ENCODE results near the gene CARD10.
A peak's percentile ranks its signal among the peaks of the same experiment; 100 is the strongest.

GRCh38 chr22:37561212-37562048, 42.2 kb upstream of the CARD10 start:
- TF ChIP-seq CTCF (optimal IDR thresholded peaks at IDR 0.05 in 1 of 3, IDR thresholded peaks at IDR 0.05 in 1 of 3, conservative IDR thresholded peaks at IDR 0.05 in 1 of 3; ENCODE audit: extremely low read depth in 1 of 3, insufficient read depth in 2 of 3, low read length in 3 of 3) (peak; percentile 84 to 92 (median 91)), EZH2 (IDR thresholded peaks at IDR 0.05; ENCODE audit: low read length) (no peak)

Measured in keratinocyte (primary cell).